A549 (cell line): Measurements from ENCODE around the gene TSSK2. TPM values are rescaled to one million over a fixed set of nuclear protein-coding genes. Genes with fewer than 3 reads are reported as not detected.

Experiments
- ATAC-seq, 2 experiments: fragments of 200-7000 bp in 1 of 2; fragments of >200 bp in 1 of 2; cut with Nextera tagmentation in 1 of 2; cut with Tn5 transposase in 1 of 2; 3 replicates each; pipeline versions ENCODE4 v1.8.0 to v1.9.1; 2018 to 2020; ENCODE audit warnings: mild to moderate bottlenecking in 1 of 2, moderate library complexity in 1 of 2
- CTCF ChIA-PET: fragments of 300-600 bp; sonication (Branson Sonifier 250); formaldehyde crosslinking; extraction: SDS; loops from one replicate; lab custom pipeline; 2021; ENCODE audit warnings: antibody characterized with exemption, inconsistent platforms; lab: Yijun Ruan, JAX
- POLR2A ChIA-PET: fragments of 350-600 bp; formaldehyde crosslinking; extraction: SDS; loops from one replicate; lab custom pipeline; 2021; ENCODE audit warnings: antibody characterized with exemption, inconsistent platforms; lab: Yijun Ruan, JAX
- DNase-seq, 2 experiments: peaks; one replicate each; pipeline versions ENCODE4 v3.0.0 to v3.0.0-alpha.2; 2011 to 2016; ENCODE audit warnings: low read depth in 1 of 2, low spot score in 1 of 2
- FAIRE-seq: peaks from 2 replicates; lab custom pipeline; 2011; peaks lifted over from hg19 to GRCh38; lab: Jason Lieb, UNC
- H3K27ac ChIP-seq, 2 experiments: fragments of >200 bp; sonication (Bioruptor Twin); formaldehyde crosslinking; 3 replicates each; pipeline ENCODE4 v1.5.1; 2016 to 2017
- H3K4me1 ChIP-seq: fragments of >200 bp; sonication (Bioruptor Twin); formaldehyde crosslinking; 3 replicates; pipeline ENCODE4 v1.6.1; 2016
- H3K4me2 ChIP-seq: fragments of >200 bp; sonication (Bioruptor Twin); formaldehyde crosslinking; 3 replicates; pipeline ENCODE4 v1.6.1; 2016
- H3K4me3 ChIP-seq: fragments of >200 bp; sonication (Bioruptor Twin); formaldehyde crosslinking; 3 replicates; pipeline ENCODE4 v1.5.1; 2016
- H3K9me3 ChIP-seq: fragments of >200 bp; sonication (Bioruptor Twin); formaldehyde crosslinking; 3 replicates; pipeline ENCODE4 v1.6.1; 2016
- BHLHE40 ChIP-seq: IDR thresholded peaks from 2 replicates; pipeline ENCODE4 v1.6.1; 2012; ENCODE audit warnings: low read depth, low read length, inconsistent platforms
- CBX2 ChIP-seq: fragments of 200-600 bp; sonication (generic); IDR thresholded peaks from 2 replicates; pipeline ENCODE4 v1.6.1; 2016; ENCODE audit warnings: low read depth, mild to moderate bottlenecking, borderline replicate concordance
- CBX8 ChIP-seq: fragments of 200-600 bp; sonication (generic); IDR thresholded peaks from 2 replicates; pipeline ENCODE4 v1.6.1; 2016
- CEBPB ChIP-seq, 2 experiments: fragments of >200 bp in 1 of 2; sonication (Bioruptor Twin) in 1 of 2; formaldehyde crosslinking in 1 of 2; IDR thresholded peaks; 2 replicates each; pipeline ENCODE4 v1.6.1; 2012 to 2016
- CHD2 ChIP-seq: fragments of 150-350 bp; IDR thresholded peaks from 2 replicates; pipeline ENCODE4 v1.6.1; 2014; ENCODE audit warnings: low read length; ENCODE audit not compliant: partially characterized antibody
- EHF ChIP-seq: fragments of 250-450 bp; sonication (Bioruptor Pico); IDR thresholded peaks from 2 replicates; pipeline ENCODE4 v1.5.0; 2020; ENCODE audit warnings: mild to moderate bottlenecking
- EP300 ChIP-seq, 2 experiments: fragments of >200 bp; sonication (Bioruptor Twin); formaldehyde crosslinking; IDR thresholded peaks; 2 replicates in 1 of 2; 3 replicates in 1 of 2; pipeline ENCODE4 v1.6.1; 2016 to 2017
- ESRRA ChIP-seq: fragments of 150-350 bp; IDR thresholded peaks from 2 replicates; pipeline ENCODE4 v1.6.1; 2014; ENCODE audit warnings: mild to moderate bottlenecking, low read length, borderline replicate concordance
- FOSB ChIP-seq: fragments of 250-450 bp; sonication (Bioruptor Pico); IDR thresholded peaks from 2 replicates; pipeline ENCODE4 v1.5.0; 2020; ENCODE audit warnings: mild to moderate bottlenecking, moderate library complexity
- FOSL2 ChIP-seq, 2 experiments: fragments of 450-650 bp in 1 of 2; fragments of >200 bp in 1 of 2; sonication (Bioruptor Twin) in 1 of 2; formaldehyde crosslinking; IDR thresholded peaks; 2 replicates each; pipeline versions ENCODE4 v1.5.0 to v1.6.1; 2016 to 2020; ENCODE audit warnings: mild to moderate bottlenecking in 1 of 2, moderate library complexity in 1 of 2
- GATA3 ChIP-seq: IDR thresholded peaks from 2 replicates; pipeline ENCODE4 v1.6.1; 2012; ENCODE audit warnings: borderline replicate concordance
- HDAC2 ChIP-seq: fragments of 200-600 bp; sonication (generic); IDR thresholded peaks from 2 replicates; pipeline ENCODE4 v1.6.1; 2016
- HOXA7 ChIP-seq: fragments of 250-450 bp; sonication (Bioruptor Pico); IDR thresholded peaks from 2 replicates; pipeline ENCODE4 v1.5.0; 2020; ENCODE audit warnings: mild to moderate bottlenecking, moderate library complexity
- HOXB13 ChIP-seq: fragments of 250-450 bp; sonication (Bioruptor Pico); IDR thresholded peaks from 2 replicates; pipeline ENCODE4 v1.5.0; 2020; ENCODE audit warnings: low read depth, mild to moderate bottlenecking, moderate library complexity
- KDM1A ChIP-seq: fragments of 200-600 bp; sonication (generic); IDR thresholded peaks from 2 replicates; pipeline ENCODE4 v1.6.1; 2016; ENCODE audit warnings: low read depth, mild to moderate bottlenecking
- MAFK ChIP-seq: fragments of 450-650 bp; IDR thresholded peaks from 2 replicates; pipeline ENCODE4 v1.6.1; 2014; ENCODE audit not compliant: partially characterized antibody
- MYC ChIP-seq: IDR thresholded peaks from 2 replicates; pipeline ENCODE4 v1.6.1; 2012; ENCODE audit warnings: mild to moderate bottlenecking, inconsistent platforms, low read length, improper control_type of control experiment, borderline replicate concordance
- NFE2L2 ChIP-seq: fragments of 150-350 bp; conservative IDR thresholded peaks from 2 replicates; pipeline ENCODE4 v1.6.1; 2014; ENCODE audit warnings: low read length
- NR3C1 ChIP-seq: fragments of >200 bp; sonication (Bioruptor Twin); formaldehyde crosslinking; IDR thresholded peaks from 3 replicates; pipeline ENCODE4 v1.6.1; 2017
- PHF8 ChIP-seq: fragments of 200-600 bp; sonication (generic); IDR thresholded peaks from 2 replicates; pipeline ENCODE4 v1.6.1; 2016; ENCODE audit warnings: low read depth, mild to moderate bottlenecking, antibody characterized with exemption, moderate library complexity, borderline replicate concordance
- RCOR1 ChIP-seq: fragments of 150-350 bp; IDR thresholded peaks from 2 replicates; pipeline ENCODE4 v1.6.1; 2014; ENCODE audit warnings: antibody characterized with exemption, low read length, low read depth
- RFX5 ChIP-seq: fragments of 450-650 bp; IDR thresholded peaks from 2 replicates; pipeline ENCODE4 v1.7.1; 2014; ENCODE audit warnings: antibody characterized with exemption, mild to moderate bottlenecking, moderate library complexity
- SMC3 ChIP-seq: fragments of >200 bp; sonication (Bioruptor Twin); formaldehyde crosslinking; IDR thresholded peaks from 3 replicates; pipeline ENCODE4 v1.6.1; 2018; ENCODE audit warnings: inconsistent platforms
- SREBF2 ChIP-seq: fragments of 450-650 bp; IDR thresholded peaks from 2 replicates; pipeline ENCODE4 v1.6.1; 2014; ENCODE audit warnings: mild to moderate bottlenecking, moderate library complexity
- TFCP2L1 ChIP-seq: fragments of 250-450 bp; sonication (Bioruptor Pico); IDR thresholded peaks from 2 replicates; pipeline ENCODE4 v1.5.0; 2021; ENCODE audit warnings: mild to moderate bottlenecking
- ZNF302 ChIP-seq: fragments of 250-450 bp; sonication (Bioruptor Pico); IDR thresholded peaks from 2 replicates; pipeline ENCODE4 v1.9.0; 2021; ENCODE audit warnings: inconsistent platforms, mild to moderate bottlenecking, moderate library complexity
- WGBS: methylation state at CpG from one replicate; pipeline ENCODE4 v1.1.6; 2017; ENCODE audit errors: missing lambda C conversion rate; 5-methylcytosine and 5-hydroxymethylcytosine counted together
- polyA plus RNA-seq, 4 experiments: library from polyadenylated mRNA; depleted of rRNA in 3 of 4; stranded (reverse); fragments of >200 nt; fragmentation: RNase III in 1 of 4; extraction: RNeasy Plus Mini Kit Qiagen cat#74134 plus additional on column Dnase treatment in 1 of 4; gene quantifications; 2 replicates in 3 of 4; 3 replicates in 1 of 4; pipeline ENCODE4 v1.2.3, GENCODE V29; 2011 to 2017
- TF ChIP-seq, protein P1 (sequence below): IDR thresholded peaks from 2 replicates; pipeline ENCODE4 v1.6.1; 2012
- TF ChIP-seq, protein P2 (sequence below): fragments of 200-600 bp; sonication (generic); IDR thresholded peaks from 2 replicates; pipeline ENCODE4 v1.6.1; 2016; ENCODE audit warnings: antibody characterized with exemption, mild to moderate bottlenecking, moderate library complexity
- TF ChIP-seq, protein P3 (sequence below): fragments of 450-650 bp; IDR thresholded peaks from 2 replicates; pipeline ENCODE4 v1.6.1; 2014; ENCODE audit warnings: antibody characterized with exemption
- TF ChIP-seq, protein P4 (sequence below): fragments of >200 bp; sonication (Bioruptor Twin); formaldehyde crosslinking; IDR thresholded peaks from 2 replicates; pipeline ENCODE4 v1.6.1; 2016
- TF ChIP-seq, protein P5 (sequence below): IDR thresholded peaks from 2 replicates; pipeline ENCODE4 v1.6.1; 2012
- TF ChIP-seq, protein P6 (sequence below): IDR thresholded peaks from 2 replicates; pipeline ENCODE4 v1.6.1; 2012; ENCODE audit warnings: low read depth, borderline replicate concordance

TSSK2 gene
- polyA plus RNA-seq, 2 of the 4 experiments (the other 2 are of a cell fraction): not detected

DNA sequence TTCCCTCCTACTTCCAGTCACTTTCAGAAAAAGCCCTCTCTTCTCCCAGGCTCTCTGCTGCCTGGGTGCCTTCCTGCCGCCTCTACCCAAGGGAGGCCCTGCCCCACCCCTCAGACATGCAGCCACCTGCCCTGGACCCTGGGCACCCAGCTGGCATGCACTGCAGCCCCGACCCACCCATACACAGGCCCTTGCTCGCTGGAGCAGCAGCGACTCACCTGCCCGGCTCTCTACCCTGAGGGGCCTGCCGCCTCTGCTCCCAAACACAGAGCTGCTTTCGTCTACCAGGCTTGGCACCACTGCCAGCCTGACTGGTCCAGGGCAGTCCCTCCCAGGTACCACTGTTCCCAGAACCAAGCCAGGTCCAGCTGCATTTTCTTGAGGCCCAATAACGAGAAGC, 1.2 kb upstream of the TSSK2 start:
- TF ChIP-seq, protein P1, sequence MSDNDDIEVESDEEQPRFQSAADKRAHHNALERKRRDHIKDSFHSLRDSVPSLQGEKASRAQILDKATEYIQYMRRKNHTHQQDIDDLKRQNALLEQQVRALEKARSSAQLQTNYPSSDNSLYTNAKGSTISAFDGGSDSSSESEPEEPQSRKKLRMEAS: no peak
- TF ChIP-seq FOSB (CRISPR knock-in tag): no peak
- TF ChIP-seq, all 56 proteins: peak for 0
- DNase-seq: no peak
- ChIA-PET POLR2A (no interaction called here), CTCF (interaction anchor here (0.6 kb wide), 1 partner anchor 44 kb away, joined by 3 read pairs; no protein-coding TSS in a partner anchor)
- 78% methylated on average over 8 of the region's 8 CpGs for WGBS
- H3K4me2 ChIP-seq: no peak overlapping the region
- no peak for FAIRE-seq
- no peak overlapping the region for H3K4me3 ChIP-seq
- ATAC-seq: no peak
- H3K27ac ChIP-seq: no peak overlapping the region
- no peaks in the 10 kb centered on the region for H3K4me1 ChIP-seq
- no peaks in the 10 kb centered on the region for H3K9me3 ChIP-seq

DNA sequence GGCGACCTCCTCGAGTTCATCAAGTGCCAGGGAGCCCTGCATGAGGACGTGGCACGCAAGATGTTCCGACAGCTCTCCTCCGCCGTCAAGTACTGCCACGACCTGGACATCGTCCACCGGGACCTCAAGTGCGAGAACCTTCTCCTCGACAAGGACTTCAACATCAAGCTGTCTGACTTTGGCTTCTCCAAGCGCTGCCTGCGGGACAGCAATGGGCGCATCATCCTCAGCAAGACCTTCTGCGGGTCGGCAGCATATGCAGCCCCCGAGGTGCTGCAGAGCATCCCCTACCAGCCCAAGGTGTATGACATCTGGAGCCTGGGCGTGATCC, 542 bp downstream of the TSSK2 start:
- Histone ChIP-seq H3K9me3 (no peaks in the 10 kb centered on the region), H3K4me1 (no peaks in the 10 kb centered on the region), H3K4me3 (no peak overlapping the region), H3K27ac (no peak overlapping the region), H3K4me2 (no peak overlapping the region)
- ChIA-PET CTCF (interaction anchor here (1.0 kb wide), 1 partner anchor 14 kb away, joined by 3 read pairs; no protein-coding TSS in a partner anchor), POLR2A (no interaction called here)
- ATAC-seq (no peak), FAIRE-seq (no peak), DNase-seq (no peak)
- WGBS: 95% methylated on average over 12 of the region's 19 CpGs
- no peak for TF ChIP-seq RFX5
- TF ChIP-seq ZNF302 (CRISPR knock-in tag): no peak
- TF ChIP-seq BHLHE40: no peak
- TF ChIP-seq EP300 (IDR thresholded peaks at IDR 0.05): no peak
- TF ChIP-seq TFCP2L1: no peak
- no peak for TF ChIP-seq ESRRA
- no peak for TF ChIP-seq CBX2
- TF ChIP-seq PHF8: no peak
- TF ChIP-seq, protein P2, sequence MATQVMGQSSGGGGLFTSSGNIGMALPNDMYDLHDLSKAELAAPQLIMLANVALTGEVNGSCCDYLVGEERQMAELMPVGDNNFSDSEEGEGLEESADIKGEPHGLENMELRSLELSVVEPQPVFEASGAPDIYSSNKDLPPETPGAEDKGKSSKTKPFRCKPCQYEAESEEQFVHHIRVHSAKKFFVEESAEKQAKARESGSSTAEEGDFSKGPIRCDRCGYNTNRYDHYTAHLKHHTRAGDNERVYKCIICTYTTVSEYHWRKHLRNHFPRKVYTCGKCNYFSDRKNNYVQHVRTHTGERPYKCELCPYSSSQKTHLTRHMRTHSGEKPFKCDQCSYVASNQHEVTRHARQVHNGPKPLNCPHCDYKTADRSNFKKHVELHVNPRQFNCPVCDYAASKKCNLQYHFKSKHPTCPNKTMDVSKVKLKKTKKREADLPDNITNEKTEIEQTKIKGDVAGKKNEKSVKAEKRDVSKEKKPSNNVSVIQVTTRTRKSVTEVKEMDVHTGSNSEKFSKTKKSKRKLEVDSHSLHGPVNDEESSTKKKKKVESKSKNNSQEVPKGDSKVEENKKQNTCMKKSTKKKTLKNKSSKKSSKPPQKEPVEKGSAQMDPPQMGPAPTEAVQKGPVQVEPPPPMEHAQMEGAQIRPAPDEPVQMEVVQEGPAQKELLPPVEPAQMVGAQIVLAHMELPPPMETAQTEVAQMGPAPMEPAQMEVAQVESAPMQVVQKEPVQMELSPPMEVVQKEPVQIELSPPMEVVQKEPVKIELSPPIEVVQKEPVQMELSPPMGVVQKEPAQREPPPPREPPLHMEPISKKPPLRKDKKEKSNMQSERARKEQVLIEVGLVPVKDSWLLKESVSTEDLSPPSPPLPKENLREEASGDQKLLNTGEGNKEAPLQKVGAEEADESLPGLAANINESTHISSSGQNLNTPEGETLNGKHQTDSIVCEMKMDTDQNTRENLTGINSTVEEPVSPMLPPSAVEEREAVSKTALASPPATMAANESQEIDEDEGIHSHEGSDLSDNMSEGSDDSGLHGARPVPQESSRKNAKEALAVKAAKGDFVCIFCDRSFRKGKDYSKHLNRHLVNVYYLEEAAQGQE: no peak
- TF ChIP-seq EHF (CRISPR knock-in tag): no peak
- no peak for TF ChIP-seq CHD2
- TF ChIP-seq MAFK: no peak
- no peak for TF ChIP-seq SMC3
- TF ChIP-seq, protein P3, sequence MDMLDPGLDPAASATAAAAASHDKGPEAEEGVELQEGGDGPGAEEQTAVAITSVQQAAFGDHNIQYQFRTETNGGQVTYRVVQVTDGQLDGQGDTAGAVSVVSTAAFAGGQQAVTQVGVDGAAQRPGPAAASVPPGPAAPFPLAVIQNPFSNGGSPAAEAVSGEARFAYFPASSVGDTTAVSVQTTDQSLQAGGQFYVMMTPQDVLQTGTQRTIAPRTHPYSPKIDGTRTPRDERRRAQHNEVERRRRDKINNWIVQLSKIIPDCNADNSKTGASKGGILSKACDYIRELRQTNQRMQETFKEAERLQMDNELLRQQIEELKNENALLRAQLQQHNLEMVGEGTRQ: no peak
- TF ChIP-seq, protein P4, sequence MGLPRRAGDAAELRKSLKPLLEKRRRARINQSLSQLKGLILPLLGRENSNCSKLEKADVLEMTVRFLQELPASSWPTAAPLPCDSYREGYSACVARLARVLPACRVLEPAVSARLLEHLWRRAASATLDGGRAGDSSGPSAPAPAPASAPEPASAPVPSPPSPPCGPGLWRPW: no peak
- TF ChIP-seq CBX8: no peak
- TF ChIP-seq FOSL2 (IDR thresholded peaks at IDR 0.05): no peak
- no peak for TF ChIP-seq FOSL2 (CRISPR knock-in tag; IDR thresholded peaks at IDR 0.05)
- TF ChIP-seq RCOR1: no peak
- no peak for TF ChIP-seq NR3C1

DNA sequence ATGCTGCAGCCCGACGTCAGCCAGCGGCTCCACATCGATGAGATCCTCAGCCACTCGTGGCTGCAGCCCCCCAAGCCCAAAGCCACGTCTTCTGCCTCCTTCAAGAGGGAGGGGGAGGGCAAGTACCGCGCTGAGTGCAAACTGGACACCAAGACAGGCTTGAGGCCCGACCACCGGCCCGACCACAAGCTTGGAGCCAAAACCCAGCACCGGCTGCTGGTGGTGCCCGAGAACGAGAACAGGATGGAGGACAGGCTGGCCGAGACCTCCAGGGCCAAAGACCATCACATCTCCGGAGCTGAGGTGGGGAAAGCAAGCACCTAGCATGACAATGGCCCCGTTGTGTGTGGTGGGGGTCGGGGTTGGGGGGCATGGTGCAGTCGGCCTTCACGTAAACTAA, 1.0 kb downstream of the TSSK2 start:
- Histone ChIP-seq H3K4me1 (no peaks in the 10 kb centered on the region), H3K27ac (no peak overlapping the region), H3K4me2 (no peak overlapping the region), H3K4me3 (no peak overlapping the region), H3K9me3 (no peaks in the 10 kb centered on the region)
- FAIRE-seq: no peak
- POLR2A ChIA-PET: no interaction called here
- ATAC-seq: no peak
- DNase-seq: no peak
- WGBS: 93% methylated on average over 11 of the region's 20 CpGs
- CTCF ChIA-PET: interaction anchor here (1.0 kb wide), 1 partner anchor 13 kb away, joined by 3 read pairs; no protein-coding TSS in a partner anchor
- TF ChIP-seq, protein P5, sequence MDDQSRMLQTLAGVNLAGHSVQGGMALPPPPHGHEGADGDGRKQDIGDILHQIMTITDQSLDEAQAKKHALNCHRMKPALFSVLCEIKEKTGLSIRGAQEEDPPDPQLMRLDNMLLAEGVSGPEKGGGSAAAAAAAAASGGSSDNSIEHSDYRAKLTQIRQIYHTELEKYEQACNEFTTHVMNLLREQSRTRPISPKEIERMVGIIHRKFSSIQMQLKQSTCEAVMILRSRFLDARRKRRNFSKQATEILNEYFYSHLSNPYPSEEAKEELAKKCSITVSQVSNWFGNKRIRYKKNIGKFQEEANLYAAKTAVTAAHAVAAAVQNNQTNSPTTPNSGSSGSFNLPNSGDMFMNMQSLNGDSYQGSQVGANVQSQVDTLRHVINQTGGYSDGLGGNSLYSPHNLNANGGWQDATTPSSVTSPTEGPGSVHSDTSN: no peak
- no peak for TF ChIP-seq BHLHE40
- TF ChIP-seq CEBPB (IDR thresholded peaks at IDR 0.05): no peak
- no peak for TF ChIP-seq HOXB13 (CRISPR knock-in tag)
- no peak for TF ChIP-seq HDAC2
- TF ChIP-seq GATA3: no peak
- no peak for TF ChIP-seq FOSL2 (IDR thresholded peaks at IDR 0.05)
- no peak for TF ChIP-seq FOSL2 (CRISPR knock-in tag; IDR thresholded peaks at IDR 0.05)
- TF ChIP-seq, protein P6, sequence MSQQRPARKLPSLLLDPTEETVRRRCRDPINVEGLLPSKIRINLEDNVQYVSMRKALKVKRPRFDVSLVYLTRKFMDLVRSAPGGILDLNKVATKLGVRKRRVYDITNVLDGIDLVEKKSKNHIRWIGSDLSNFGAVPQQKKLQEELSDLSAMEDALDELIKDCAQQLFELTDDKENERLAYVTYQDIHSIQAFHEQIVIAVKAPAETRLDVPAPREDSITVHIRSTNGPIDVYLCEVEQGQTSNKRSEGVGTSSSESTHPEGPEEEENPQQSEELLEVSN: no peak
- TF ChIP-seq MYC: no peak
- no peak for TF ChIP-seq KDM1A
- no peak for TF ChIP-seq HOXA7 (CRISPR knock-in tag)
- no peak for TF ChIP-seq SREBF2
- no peak for TF ChIP-seq NFE2L2
